Glomerular visceral epithelial cell (primary cell): ENCODE data around the gene SCIN.

Experiments
- DNase-seq: peaks from one replicate; pipeline ENCODE4 v3.0.0-alpha.2; 2016; ENCODE audit errors: extremely low spot score

Gene SCIN

GRCh38 chr7:12567015-12567414, 3.5 kb upstream of the SCIN start:
- DNase-seq, result no peak

GRCh38 chr7:12569673-12570072, 847 bp upstream of the SCIN start:
- DNase-seq, result no peak

- no peak for DNase-seq
Measured at GRCh38 chr7:12570168-12570533, 369 bp upstream of the SCIN start.

- DNase-seq, result no peak
Measured at GRCh38 chr7:12571691-12572090, 1.2 kb downstream of the SCIN start.

- DNase-seq, result no peak
Measured at GRCh38 chr7:12572941-12573575, 2.5 kb downstream of the SCIN start.

GRCh38 chr7:12573885-12574284, 3.4 kb downstream of the SCIN start:
- no peak for DNase-seq

GRCh38 chr7:12578930-12579640, 8.6 kb downstream of the SCIN start:
- DNase-seq, result no peak

GRCh38 chr7:12581897-12582296, 11.4 kb downstream of the SCIN start:
- peak; percentile 11 for DNase-seq

GRCh38 chr7:12582362-12582761, 11.8 kb downstream of the SCIN start:
- no peak for DNase-seq

GRCh38 chr7:12583176-12583575, 12.7 kb downstream of the SCIN start:
- no peak for DNase-seq

- DNase-seq, result no peak
Measured at GRCh38 chr7:12583922-12584321, 13.4 kb downstream of the SCIN start.

GRCh38 chr7:12584930-12585329, 14.4 kb downstream of the SCIN start:
- peak; percentile 63 for DNase-seq

- DNase-seq, result no peak
Measured at GRCh38 chr7:12586271-12586670, 15.8 kb downstream of the SCIN start.

- no peak for DNase-seq
Measured at GRCh38 chr7:12588259-12588904, 17.9 kb downstream of the SCIN start.

GRCh38 chr7:12590559-12590958, 20.0 kb downstream of the SCIN start:
- DNase-seq, result no peak

GRCh38 chr7:12594122-12594897, 23.8 kb downstream of the SCIN start:
- DNase-seq, result no peak

- DNase-seq, result no peak
Measured at GRCh38 chr7:12595148-12595547, 24.6 kb downstream of the SCIN start.

GRCh38 chr7:12596225-12596790, 25.8 kb downstream of the SCIN start:
- peak; percentile 10 for DNase-seq

GRCh38 chr7:12601302-12601869, 30.9 kb downstream of the SCIN start:
- DNase-seq, result no peak

- no peak for DNase-seq
Measured at GRCh38 chr7:12607134-12607533, 36.6 kb downstream of the SCIN start.

- no peak for DNase-seq
Measured at GRCh38 chr7:12609561-12609960, 39.0 kb downstream of the SCIN start.

- DNase-seq, result no peak
Measured at GRCh38 chr7:12610899-12611298, 40.4 kb downstream of the SCIN start.
